Measurements from ENCODE around the gene OSGEPL1.
"Not testable (repeated sequence)": the region's sequence is repeated elsewhere in the genome, so short reads cannot be mapped to it uniquely, and the experiment has no call there.

Gene OSGEPL1

GRCh38 chr2:189751080-189751658 lies 11.4 kb downstream of the OSGEPL1 start:
- peaks cover 15 to 19% of the 10 kb centered on the region in 2 donors for H3K36me3 ChIP-seq (ENCODE audit: control insufficient read depth in 2 of 2, insufficient read depth in 2 of 2, low read length in 2 of 2)
- no peaks in the 10 kb centered on the region for H3K9me3 ChIP-seq (ENCODE audit: control insufficient read depth in 2 of 2, low read length in 2 of 2)
- H3K4me3 ChIP-seq (ENCODE audit: low read length in 2 of 2): no peak overlapping the region
- no peaks in the 10 kb centered on the region for H3K4me1 ChIP-seq (ENCODE audit: control insufficient read depth in 2 of 2, insufficient read depth in 2 of 2, low read length in 2 of 2)
- H3K27me3 ChIP-seq (ENCODE audit: control insufficient read depth in 2 of 2, insufficient read depth in 2 of 2, low read length in 2 of 2): no peaks in the 10 kb centered on the region
- H3K27ac ChIP-seq (ENCODE audit: low read depth in 2 of 2, low read length in 2 of 2): no peak overlapping the region
- no peak overlapping the region for H3K9ac ChIP-seq (ENCODE audit: low read depth in 1 of 2, low read length in 2 of 2)

GRCh38 chr2:189729430-189729829 lies 33.2 kb downstream of the OSGEPL1 start:
- Histone ChIP-seq H3K27me3 (ENCODE audit: control insufficient read depth in 2 of 2, insufficient read depth in 2 of 2, low read length in 2 of 2) (no peaks in the 10 kb centered on the region), H3K27ac (ENCODE audit: low read depth in 2 of 2, low read length in 2 of 2) (no peak overlapping the region), H3K9me3 (ENCODE audit: control insufficient read depth in 2 of 2, low read length in 2 of 2) (no peaks in the 10 kb centered on the region), H3K4me1 (ENCODE audit: control insufficient read depth in 2 of 2, insufficient read depth in 2 of 2, low read length in 2 of 2) (no peaks in the 10 kb centered on the region), H3K36me3 (ENCODE audit: control insufficient read depth in 2 of 2, insufficient read depth in 2 of 2, low read length in 2 of 2) (peaks cover 0 to 5% of the 10 kb centered on the region in 2 donors), H3K9ac (ENCODE audit: low read depth in 1 of 2, low read length in 2 of 2) (no peak overlapping the region), H3K4me3 (ENCODE audit: low read length in 2 of 2) (no peak overlapping the region)

DNA sequence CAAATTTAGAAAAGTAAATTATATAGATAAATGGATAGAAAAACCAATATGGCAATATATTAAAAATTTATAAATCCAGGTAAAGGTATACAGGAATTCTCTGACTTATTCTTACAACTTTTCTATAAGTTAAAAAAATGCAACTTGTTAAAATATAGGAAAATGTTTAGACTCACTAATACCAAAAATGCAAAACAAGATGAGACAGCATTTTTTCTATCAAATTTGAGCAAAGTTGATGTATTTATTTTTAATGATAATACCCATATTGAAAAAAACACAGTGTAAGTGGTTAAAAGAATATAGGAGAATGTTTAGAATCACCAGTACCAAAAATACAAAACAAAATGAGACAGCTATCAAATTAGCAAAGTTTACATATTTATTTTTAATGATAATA lies 35.7 kb downstream of the OSGEPL1 start:
- no peak overlapping the region for H3K27ac ChIP-seq (ENCODE audit: low read depth in 2 of 2, low read length in 2 of 2)
- H3K9ac ChIP-seq (ENCODE audit: low read depth in 1 of 2, low read length in 2 of 2): no peak overlapping the region
- H3K4me1 ChIP-seq (ENCODE audit: control insufficient read depth in 2 of 2, insufficient read depth in 2 of 2, low read length in 2 of 2): no peaks in the 10 kb centered on the region
- no peaks in the 10 kb centered on the region for H3K9me3 ChIP-seq (ENCODE audit: control insufficient read depth in 2 of 2, low read length in 2 of 2)
- H3K27me3 ChIP-seq (ENCODE audit: control insufficient read depth in 2 of 2, insufficient read depth in 2 of 2, low read length in 2 of 2): no peaks in the 10 kb centered on the region
- H3K36me3 ChIP-seq (ENCODE audit: control insufficient read depth in 2 of 2, insufficient read depth in 2 of 2, low read length in 2 of 2): peaks cover 0 to 5% of the 10 kb centered on the region in 2 donors
- H3K4me3 ChIP-seq (ENCODE audit: low read length in 2 of 2): no peak overlapping the region

DNA sequence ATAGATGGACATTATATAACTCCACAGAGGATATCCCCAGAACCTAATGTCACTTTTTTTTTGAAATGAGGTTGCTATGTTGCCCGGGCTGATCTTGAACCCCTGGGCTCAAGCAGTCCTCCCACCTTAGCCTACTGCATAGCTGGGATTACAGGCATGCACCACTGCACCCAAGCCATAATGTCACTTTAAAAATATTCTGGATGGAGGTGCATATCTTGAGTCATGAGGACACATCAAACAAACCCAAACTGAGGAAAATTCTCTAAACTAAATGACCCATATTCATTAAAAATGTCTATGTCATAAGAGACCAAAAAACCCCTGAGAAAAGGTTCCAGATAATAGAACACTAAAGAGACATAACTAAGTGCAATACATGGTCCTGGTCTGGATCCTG lies 36.3 kb downstream of the OSGEPL1 start:
- peaks cover 0 to 5% of the 10 kb centered on the region in 2 donors for H3K36me3 ChIP-seq (ENCODE audit: control insufficient read depth in 2 of 2, insufficient read depth in 2 of 2, low read length in 2 of 2)
- H3K4me1 ChIP-seq (ENCODE audit: control insufficient read depth in 2 of 2, insufficient read depth in 2 of 2, low read length in 2 of 2): no peaks in the 10 kb centered on the region
- no peak overlapping the region for H3K9ac ChIP-seq (ENCODE audit: low read depth in 1 of 2, low read length in 2 of 2)
- no peaks in the 10 kb centered on the region for H3K9me3 ChIP-seq (ENCODE audit: control insufficient read depth in 2 of 2, low read length in 2 of 2)
- H3K27ac ChIP-seq (ENCODE audit: low read depth in 2 of 2, low read length in 2 of 2): no peak overlapping the region
- H3K27me3 ChIP-seq (ENCODE audit: control insufficient read depth in 2 of 2, insufficient read depth in 2 of 2, low read length in 2 of 2): no peaks in the 10 kb centered on the region
- no peak overlapping the region for H3K4me3 ChIP-seq (ENCODE audit: low read length in 2 of 2)

- H3K9me3 ChIP-seq (ENCODE audit: control insufficient read depth in 2 of 2, low read length in 2 of 2): no peaks in the 10 kb centered on the region
- H3K36me3 ChIP-seq (ENCODE audit: control insufficient read depth in 2 of 2, insufficient read depth in 2 of 2, low read length in 2 of 2): no peaks in the 10 kb centered on the region
- no peaks in the 10 kb centered on the region for H3K27me3 ChIP-seq (ENCODE audit: control insufficient read depth in 2 of 2, insufficient read depth in 2 of 2, low read length in 2 of 2)
- H3K4me3 ChIP-seq (ENCODE audit: low read length in 2 of 2): no peak overlapping the region
- no peaks in the 10 kb centered on the region for H3K4me1 ChIP-seq (ENCODE audit: control insufficient read depth in 2 of 2, insufficient read depth in 2 of 2, low read length in 2 of 2)
- no peak overlapping the region for H3K9ac ChIP-seq (ENCODE audit: low read depth in 1 of 2, low read length in 2 of 2)
- H3K27ac ChIP-seq (ENCODE audit: low read depth in 2 of 2, low read length in 2 of 2): no peak overlapping the region
Observed at GRCh38 chr2:189723192-189723591, 39.4 kb downstream of the OSGEPL1 start.

- Histone ChIP-seq H3K4me3 (ENCODE audit: low read length in 2 of 2) (no peak overlapping the region), H3K9ac (ENCODE audit: low read depth in 1 of 2, low read length in 2 of 2) (no peak overlapping the region), H3K36me3 (ENCODE audit: control insufficient read depth in 2 of 2, insufficient read depth in 2 of 2, low read length in 2 of 2) (no peaks in the 10 kb centered on the region), H3K9me3 (ENCODE audit: control insufficient read depth in 2 of 2, low read length in 2 of 2) (no peaks in the 10 kb centered on the region), H3K4me1 (ENCODE audit: control insufficient read depth in 2 of 2, insufficient read depth in 2 of 2, low read length in 2 of 2) (no peaks in the 10 kb centered on the region), H3K27me3 (ENCODE audit: control insufficient read depth in 2 of 2, insufficient read depth in 2 of 2, low read length in 2 of 2) (no peaks in the 10 kb centered on the region), H3K27ac (ENCODE audit: low read depth in 2 of 2, low read length in 2 of 2) (no peak overlapping the region)
Observed at GRCh38 chr2:189719571-189719970, 43.0 kb downstream of the OSGEPL1 start.

DNA sequence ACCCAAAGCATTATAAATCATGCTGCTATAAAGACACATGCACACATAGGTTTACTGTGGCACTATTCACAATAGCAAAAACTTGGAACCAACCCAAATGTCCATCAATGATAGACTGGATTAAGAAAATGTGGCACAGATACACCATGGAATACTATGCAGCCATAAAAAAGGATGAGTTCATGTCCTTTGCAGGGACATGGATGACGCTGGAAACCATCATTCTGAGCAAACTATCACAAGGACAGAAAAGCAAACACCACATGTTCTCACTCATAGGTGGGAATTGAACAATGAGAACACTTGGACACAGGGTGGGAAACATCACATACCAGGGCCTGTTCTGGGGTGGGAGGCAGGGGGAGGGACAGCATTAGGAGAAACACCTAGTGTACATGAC lies 45.0 kb downstream of the OSGEPL1 start:
- H3K9me3 ChIP-seq (ENCODE audit: control insufficient read depth in 2 of 2, low read length in 2 of 2); H3K4me3 ChIP-seq (ENCODE audit: low read length in 2 of 2); H3K4me1 ChIP-seq (ENCODE audit: control insufficient read depth in 2 of 2, insufficient read depth in 2 of 2, low read length in 2 of 2); H3K9ac ChIP-seq (ENCODE audit: low read depth in 1 of 2, low read length in 2 of 2); H3K27ac ChIP-seq (ENCODE audit: low read depth in 2 of 2, low read length in 2 of 2); H3K36me3 ChIP-seq (ENCODE audit: control insufficient read depth in 2 of 2, insufficient read depth in 2 of 2, low read length in 2 of 2); H3K27me3 ChIP-seq (ENCODE audit: control insufficient read depth in 2 of 2, insufficient read depth in 2 of 2, low read length in 2 of 2): not testable (repeated sequence)

GRCh38 chr2:189709501-189710221 lies 52.9 kb downstream of the OSGEPL1 start:
- Histone ChIP-seq H3K27ac (ENCODE audit: low read depth in 2 of 2, low read length in 2 of 2) (no peak overlapping the region), H3K9ac (ENCODE audit: low read depth in 1 of 2, low read length in 2 of 2) (no peak overlapping the region), H3K4me3 (ENCODE audit: low read length in 2 of 2) (no peak overlapping the region), H3K36me3 (ENCODE audit: control insufficient read depth in 2 of 2, insufficient read depth in 2 of 2, low read length in 2 of 2) (peaks cover 2 to 13% of the 10 kb centered on the region in 2 donors), H3K4me1 (ENCODE audit: control insufficient read depth in 2 of 2, insufficient read depth in 2 of 2, low read length in 2 of 2) (no peaks in the 10 kb centered on the region), H3K9me3 (ENCODE audit: control insufficient read depth in 2 of 2, low read length in 2 of 2) (no peaks in the 10 kb centered on the region), H3K27me3 (ENCODE audit: control insufficient read depth in 2 of 2, insufficient read depth in 2 of 2, low read length in 2 of 2) (no peaks in the 10 kb centered on the region)

GRCh38 chr2:189702071-189702470 lies 60.5 kb downstream of the OSGEPL1 start:
- peaks cover 2 to 11% of the 10 kb centered on the region in 2 donors for H3K36me3 ChIP-seq (ENCODE audit: control insufficient read depth in 2 of 2, insufficient read depth in 2 of 2, low read length in 2 of 2)
- H3K9ac ChIP-seq (ENCODE audit: low read depth in 1 of 2, low read length in 2 of 2): no peak overlapping the region
- no peaks in the 10 kb centered on the region for H3K4me1 ChIP-seq (ENCODE audit: control insufficient read depth in 2 of 2, insufficient read depth in 2 of 2, low read length in 2 of 2)
- no peaks in the 10 kb centered on the region for H3K9me3 ChIP-seq (ENCODE audit: control insufficient read depth in 2 of 2, low read length in 2 of 2)
- no peak overlapping the region for H3K4me3 ChIP-seq (ENCODE audit: low read length in 2 of 2)
- H3K27ac ChIP-seq (ENCODE audit: low read depth in 2 of 2, low read length in 2 of 2): no peak overlapping the region
- no peaks in the 10 kb centered on the region for H3K27me3 ChIP-seq (ENCODE audit: control insufficient read depth in 2 of 2, insufficient read depth in 2 of 2, low read length in 2 of 2)

- H3K9ac ChIP-seq (ENCODE audit: low read depth in 1 of 2, low read length in 2 of 2): no peak overlapping the region
- H3K27ac ChIP-seq (ENCODE audit: low read depth in 2 of 2, low read length in 2 of 2): no peak overlapping the region
- no peaks in the 10 kb centered on the region for H3K4me1 ChIP-seq (ENCODE audit: control insufficient read depth in 2 of 2, insufficient read depth in 2 of 2, low read length in 2 of 2)
- H3K36me3 ChIP-seq (ENCODE audit: control insufficient read depth in 2 of 2, insufficient read depth in 2 of 2, low read length in 2 of 2): peaks cover 2 to 4% of the 10 kb centered on the region in 2 donors
- no peaks in the 10 kb centered on the region for H3K27me3 ChIP-seq (ENCODE audit: control insufficient read depth in 2 of 2, insufficient read depth in 2 of 2, low read length in 2 of 2)
- no peaks in the 10 kb centered on the region for H3K9me3 ChIP-seq (ENCODE audit: control insufficient read depth in 2 of 2, low read length in 2 of 2)
- no peak overlapping the region for H3K4me3 ChIP-seq (ENCODE audit: low read length in 2 of 2)
Observed at GRCh38 chr2:189700681-189701080, 61.9 kb downstream of the OSGEPL1 start.
